HG03442 (cell line): Measurements from ENCODE around the gene PCBP3.
"Not testable (repeated sequence)": the region's sequence is repeated elsewhere in the genome, so short reads cannot be mapped to it uniquely, and the experiment has no call there.

Source experiments
- ATAC-seq: cut with Tn5 transposase; IDR thresholded peaks from one replicate; pipeline ENCODE4 v1.9.1; 2021; ENCODE audit warnings: mild to moderate bottlenecking, moderate library complexity; ENCODE audit not compliant: unreplicated experiment

PCBP3 gene

DNA sequence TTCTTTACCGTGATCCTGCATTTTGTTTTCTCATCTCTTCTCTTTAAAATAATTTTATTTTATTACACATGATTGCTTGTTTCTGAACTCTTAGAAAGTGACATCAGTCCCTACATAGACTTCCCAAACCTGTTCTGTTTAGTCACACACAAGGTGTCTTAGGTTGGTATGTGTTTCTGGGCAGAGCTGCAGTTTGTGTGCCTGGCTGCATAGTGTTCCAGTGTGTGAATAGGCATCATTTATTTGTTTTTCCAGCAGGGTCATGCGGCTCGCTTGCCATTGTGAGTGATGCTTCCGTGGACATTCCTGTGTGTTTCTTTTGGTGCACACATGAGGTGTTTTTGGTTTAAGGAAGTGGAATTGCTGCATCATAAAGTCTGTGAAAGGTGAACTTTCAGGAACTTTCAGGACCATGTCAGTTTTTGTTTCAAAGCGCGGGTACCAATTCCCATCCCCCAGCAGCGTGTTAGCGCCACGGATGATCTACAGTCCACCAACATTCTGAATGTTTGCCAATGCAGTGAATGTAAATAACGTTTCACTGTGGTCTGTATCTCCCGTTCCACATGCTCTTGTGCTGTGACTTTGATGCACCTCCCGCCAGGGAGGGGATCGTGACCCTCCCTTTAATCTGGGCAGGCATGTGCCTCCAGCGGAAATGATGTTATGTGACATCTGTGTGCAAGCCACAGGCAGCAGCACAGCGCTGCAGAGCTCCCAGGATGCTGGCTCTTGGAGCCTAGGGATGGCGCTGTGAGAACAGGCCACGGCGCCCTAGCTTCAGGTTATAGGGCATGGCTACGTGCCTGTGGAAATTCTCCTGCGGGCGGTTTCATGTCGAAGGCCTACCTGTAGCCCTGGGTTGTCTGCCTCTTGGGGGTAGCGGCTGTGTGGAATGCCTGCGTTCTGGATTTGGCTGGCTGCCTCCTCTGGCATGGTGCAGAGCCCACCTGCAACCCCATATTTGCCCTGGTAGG is 193.5 kb downstream of the PCBP3 start:
- ATAC-seq, result no peak

DNA sequence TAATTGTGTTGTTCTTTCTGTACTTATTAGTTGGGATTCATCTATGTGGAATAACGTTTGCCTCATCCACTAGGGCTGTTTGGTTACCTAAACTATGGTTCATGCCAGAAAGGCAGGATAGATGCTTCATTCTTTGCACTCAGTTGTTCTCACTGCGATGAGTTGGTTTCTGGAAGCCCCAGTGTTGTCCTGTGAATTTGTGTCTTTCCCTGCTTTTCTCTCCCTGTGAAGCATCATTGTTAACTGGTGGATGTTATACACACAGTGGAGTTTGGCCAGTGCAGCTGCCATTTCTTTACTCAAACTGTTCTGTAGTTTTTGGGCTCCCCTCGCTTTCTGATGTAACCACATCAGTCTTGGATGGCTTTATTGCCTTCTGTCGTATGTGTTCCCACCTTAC is 194.4 kb downstream of the PCBP3 start:
- ATAC-seq, result no peak

DNA sequence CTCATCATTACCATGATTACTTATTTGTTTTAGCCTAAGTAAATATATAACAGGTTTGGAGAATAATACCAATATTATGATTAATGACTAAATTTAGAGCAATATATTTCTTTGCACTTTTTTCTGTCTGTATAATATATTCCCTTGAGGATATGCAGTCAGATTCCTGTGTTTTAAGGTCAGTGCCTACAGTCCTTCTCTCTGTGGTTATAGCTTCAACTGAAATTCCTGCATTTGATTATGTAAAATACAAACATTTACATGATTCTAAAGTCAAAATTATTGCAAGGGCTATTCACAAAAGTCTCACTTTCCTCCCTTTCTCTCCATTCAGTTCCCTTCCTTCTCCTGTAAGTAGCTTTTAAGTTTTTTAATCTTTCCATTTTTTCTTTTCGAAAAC is 195.1 kb downstream of the PCBP3 start:
- no peak for ATAC-seq

DNA sequence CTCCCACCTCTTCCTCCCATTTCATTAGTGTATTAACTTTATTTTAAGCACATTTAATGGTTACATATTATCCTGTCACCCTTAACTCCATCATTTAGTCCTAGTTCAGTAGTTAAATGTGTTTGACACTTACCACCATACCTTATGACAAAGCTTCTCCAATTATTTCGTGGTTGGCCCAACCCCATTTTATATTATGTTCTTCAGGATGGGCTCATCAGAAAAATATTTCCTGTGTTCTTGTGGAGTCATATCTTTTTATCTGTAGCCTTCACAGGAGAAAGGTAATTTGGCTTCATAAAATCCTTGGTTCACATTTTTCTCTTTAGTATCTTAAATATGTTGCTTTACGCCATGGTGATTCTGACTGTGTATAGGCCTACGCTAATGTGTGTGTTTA is 195.7 kb downstream of the PCBP3 start:
- no peak for ATAC-seq

DNA sequence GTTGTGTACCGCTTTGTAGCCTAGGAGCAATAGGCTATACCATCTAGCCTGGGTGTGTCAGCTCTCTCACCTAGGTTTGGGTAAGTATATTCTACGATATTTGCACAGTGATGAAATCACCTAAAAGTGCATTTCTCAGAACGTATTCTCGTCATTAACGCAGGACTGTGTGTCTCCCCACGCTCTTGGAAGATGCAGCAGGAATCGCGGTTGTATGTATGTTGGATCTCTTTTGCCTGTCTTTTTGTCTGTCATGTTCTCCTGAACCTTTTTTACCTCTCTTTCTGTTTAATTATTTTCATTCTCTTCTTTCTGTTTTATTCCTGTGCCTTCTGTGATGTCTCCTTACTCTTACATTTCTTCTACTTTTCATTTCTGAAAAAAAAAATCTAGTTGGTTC is 197.5 kb downstream of the PCBP3 start:
- ATAC-seq, result no peak

DNA sequence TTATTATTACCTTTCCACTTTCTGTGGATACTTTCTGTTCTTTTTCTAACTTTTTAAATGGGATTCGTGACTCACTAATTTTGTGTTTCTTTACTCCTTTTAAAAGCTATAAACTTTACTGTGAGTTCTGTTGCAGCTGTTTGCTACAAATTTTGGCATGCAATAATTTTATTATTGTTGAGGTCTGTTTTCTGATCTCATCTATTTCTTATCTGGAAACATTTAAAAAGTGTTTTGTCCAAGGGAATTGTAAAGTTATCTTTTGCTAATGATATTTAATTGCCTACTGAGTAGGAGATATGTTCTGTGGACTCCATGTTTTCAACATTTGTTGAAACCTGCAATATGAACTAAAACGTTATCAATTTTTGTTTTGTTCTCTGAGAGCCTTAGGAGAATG is 199.9 kb downstream of the PCBP3 start:
- no peak for ATAC-seq

DNA sequence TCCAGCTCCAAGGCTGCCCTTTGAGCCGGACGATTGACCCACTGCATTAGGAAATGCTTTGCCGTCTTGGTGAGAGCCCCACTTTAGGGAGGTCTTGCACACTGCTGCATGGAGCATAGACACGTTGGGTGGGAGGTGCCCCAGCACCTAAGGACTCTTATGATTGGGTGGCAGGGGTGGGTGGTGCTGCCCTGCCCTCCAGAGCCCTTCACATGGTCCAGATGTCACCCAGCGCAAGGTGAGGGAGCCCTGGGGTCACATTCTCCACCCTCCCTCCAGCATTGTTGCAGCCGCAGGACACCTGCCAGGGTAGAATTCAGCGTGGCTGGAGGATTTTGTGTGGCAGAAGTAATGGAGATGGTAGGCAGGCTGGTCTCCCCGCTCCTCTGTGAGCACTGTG is 200.7 kb downstream of the PCBP3 start:
- ATAC-seq, result no peak

DNA sequence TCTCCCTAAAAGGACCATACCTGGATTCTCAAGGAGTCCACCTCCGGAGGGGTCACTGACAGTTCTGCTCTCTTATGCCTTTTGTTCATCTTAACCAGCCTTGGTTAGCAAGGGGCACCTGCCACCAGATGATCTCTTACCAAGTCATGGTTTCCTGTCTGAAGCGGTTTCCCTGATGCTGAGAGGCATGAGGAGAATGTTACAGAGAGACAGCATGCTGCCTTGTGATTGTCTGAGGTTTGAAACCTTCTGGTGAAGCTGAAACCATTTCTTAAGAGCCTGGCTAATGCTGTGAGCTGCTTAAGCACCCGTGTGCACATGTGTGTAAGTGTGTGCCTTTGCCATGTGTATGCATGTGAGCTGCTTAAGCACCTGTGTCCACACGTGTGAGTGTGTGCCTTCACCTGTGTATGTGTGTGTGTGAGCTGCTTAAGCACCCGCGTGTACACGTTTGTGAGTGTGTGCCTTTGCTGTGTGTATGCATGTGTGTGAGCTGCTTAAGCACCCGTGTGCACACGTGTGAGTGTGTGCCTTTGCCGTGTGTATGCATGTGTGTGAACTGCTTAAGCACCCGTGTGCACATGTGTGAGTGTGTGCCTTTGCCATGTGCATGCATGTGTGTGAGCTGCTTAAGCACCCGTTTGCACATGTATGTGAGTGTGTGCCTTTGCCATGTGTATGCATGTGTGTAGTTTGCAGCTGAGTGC is 201.7 kb downstream of the PCBP3 start:
- ATAC-seq, result no peak

DNA sequence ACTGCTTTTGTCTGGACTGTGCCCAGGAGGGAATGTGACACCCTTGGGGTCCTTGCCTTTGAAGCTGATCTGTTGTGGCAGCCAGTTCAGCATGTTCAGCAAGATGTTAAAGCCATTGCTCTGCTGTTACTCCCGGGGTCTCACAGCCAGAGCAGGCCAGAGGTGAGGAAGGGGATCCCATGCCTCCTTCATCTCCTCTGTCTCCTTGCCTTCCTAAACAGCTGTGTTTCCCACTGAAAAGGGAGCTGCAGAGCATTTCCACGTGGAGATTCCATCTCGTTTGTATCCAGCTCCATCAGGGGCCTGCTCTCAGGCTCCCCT is 202.2 kb downstream of the PCBP3 start:
- ATAC-seq, result no peak

DNA sequence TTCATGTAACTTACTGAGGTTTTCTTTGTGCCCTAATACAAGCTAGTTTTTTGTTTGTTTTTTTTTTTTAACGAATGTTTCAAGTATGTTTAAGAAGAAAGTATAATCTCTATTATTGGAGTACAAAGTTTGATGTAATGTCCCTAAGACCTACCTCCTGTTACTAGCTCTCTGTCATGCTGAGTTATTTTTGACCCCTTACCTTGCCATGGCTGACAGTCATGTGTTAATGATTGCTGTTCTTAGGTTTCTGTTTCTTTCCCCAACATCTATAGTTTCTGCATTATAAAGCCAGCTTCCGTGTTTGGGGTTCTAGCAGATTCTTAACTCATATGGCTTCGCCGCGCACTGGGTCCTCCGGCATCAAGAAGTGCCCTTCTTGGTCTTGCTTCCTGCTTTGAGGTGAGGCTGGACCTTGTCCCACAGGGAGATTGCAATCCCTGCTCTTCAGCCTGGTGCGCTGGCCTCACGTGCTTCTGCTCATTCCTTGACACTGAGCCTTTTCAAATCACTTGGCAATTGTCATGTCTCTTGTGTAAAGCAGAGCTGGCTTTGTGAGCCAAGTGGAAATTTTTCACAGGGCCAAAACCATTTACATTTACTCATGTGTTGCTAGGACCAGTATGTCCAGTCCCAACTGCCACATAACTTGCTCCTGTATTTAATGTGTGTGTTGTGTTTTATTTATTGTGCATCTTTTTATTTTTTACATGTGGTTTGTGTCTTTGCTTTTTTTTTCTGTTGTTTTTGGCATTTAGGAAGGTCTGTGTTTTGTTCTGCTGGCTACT is 203.0 kb downstream of the PCBP3 start:
- ATAC-seq, result no peak

DNA sequence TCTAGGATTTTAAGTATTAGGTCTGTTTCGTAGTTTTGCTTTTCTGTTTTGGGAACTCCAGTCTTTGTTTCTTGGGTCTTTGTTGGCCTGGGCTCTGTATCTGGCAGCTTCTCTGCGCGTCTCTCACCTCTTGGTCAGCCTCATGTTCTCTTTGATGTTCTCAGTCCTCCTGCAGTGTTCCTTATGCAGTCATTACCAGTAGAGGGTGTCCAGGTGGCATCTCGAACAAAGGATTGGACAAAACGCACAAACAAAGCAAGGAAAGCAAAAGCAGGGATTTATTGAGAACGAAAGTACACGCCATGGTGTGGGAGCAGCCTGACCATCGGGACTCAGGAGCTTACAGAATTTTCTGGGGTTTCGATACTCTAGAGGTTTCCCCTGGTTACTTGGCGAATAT is 204.3 kb downstream of the PCBP3 start:
- no peak for ATAC-seq

DNA sequence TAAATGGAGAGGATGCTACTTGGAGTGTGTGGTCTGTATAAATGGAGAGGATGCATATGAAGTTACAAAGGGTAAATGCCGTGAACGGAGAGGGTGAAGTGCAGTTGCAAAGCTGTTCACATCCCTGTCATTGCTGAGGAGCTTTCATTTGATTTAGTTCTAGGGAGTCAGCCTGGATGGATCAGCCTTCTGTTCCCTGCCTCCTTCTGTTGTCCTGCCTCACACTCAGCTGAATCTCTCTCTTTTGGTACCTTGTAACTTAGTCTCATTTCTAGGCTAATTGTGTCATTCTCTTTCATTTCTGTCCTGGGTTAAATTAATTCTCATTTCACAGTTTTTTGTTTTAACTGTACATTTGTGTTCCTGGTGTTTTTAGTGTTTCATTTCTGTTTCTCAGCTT is 204.8 kb downstream of the PCBP3 start:
- no peak for ATAC-seq

DNA sequence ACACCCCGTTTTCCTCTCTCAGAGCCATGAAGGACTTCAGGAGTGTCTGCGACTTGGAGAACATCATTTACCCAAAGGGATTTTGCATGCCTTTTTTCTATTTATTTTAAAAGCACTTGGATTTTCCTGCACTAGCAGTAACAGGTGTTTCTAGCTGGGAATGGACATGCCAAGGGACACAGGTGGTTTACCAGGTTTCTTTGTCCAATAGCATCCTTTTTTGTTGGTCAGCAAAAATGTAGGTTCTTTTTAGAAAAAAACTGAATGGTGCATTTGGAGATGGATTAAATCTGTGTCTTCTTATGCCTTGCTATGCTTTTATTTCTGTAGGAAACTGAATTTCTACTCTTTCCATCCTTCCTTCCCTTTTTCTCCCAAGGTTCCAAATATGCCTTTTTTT is 205.3 kb downstream of the PCBP3 start:
- no peak for ATAC-seq

DNA sequence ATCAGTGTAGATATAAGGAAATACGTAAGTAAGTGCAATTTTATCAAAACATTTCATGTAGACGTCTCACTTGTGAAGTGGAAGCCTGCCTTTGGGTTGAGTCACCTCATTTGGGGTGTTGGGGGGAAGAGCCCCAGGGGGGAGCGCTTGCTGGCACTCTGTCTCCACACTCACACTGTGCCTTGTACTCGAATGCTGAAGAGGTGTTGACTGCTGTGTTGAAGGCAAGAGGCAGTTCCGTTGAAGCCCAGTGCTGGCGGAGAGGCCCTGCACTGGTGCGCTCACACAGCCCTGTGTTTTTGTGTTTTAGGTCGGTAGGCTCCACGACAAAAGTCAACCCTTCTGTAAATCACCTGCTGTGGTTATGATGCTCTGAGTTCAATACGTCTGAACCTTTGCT is 206.1 kb downstream of the PCBP3 start:
- no peak for ATAC-seq

DNA sequence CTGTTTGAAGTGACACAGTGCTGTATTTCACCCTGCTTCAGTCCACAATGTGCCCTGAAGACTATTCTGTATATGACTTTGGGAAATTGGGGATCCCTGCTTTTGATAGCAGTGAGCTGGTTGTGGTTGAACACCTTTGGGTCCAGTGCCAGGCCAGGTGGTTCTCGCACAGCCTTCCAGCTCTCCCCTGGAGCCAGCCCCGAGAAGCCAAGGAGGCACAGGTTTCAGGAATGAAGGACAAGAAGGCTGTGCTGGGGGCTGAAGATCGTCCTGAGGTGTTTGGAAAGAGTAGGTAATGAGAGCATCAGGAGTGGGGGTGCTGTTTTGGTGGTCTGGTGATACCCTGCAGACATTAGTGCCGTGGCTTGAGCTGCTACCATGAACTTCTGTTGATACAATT is 206.7 kb downstream of the PCBP3 start:
- ATAC-seq, result no peak

DNA sequence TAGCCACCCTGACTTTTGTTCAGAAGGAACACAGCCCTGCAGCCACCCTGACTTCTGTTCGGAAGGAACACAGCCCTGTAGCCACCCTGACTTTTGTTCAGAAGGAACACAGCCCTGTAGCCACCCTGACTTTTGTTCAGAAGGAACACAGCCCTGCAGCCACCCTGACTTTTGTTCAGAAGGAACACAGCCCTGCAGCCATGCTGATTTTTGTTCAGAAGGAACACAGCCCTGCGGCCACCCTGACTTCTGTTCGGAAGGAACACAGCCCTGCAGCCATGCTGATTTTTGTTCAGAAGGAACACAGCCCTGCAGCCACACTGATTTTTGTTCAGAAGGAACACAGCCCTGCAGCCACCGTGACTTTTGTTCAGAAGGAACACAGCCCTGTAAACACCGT is 208.9 kb downstream of the PCBP3 start:
- ATAC-seq, result not testable (repeated sequence)

DNA sequence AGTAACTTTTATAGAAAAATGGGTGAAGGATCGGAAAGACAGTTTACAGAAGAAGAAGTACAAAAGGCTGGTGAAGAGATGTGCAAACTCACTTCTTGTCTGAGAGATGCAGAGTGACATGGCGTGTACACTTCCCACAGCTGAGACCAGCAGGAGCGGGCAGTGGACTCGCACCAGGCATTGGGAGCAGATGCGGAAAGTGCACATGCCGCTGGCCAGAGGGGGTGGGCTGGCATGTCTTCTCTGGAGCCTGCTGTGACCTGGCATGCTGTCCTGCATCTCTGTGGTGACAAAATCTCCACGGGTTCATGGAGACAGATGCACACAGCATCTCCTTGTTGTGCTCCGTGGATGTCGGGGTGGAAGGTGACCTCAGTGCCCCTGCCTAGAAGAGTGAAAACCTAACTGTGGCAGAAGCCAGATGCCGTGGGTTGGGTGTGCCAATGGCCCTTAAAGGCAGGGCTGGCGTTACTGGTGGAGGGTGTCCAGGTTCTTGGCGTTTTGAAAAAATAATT is 209.4 kb downstream of the PCBP3 start:
- ATAC-seq, result no peak

DNA sequence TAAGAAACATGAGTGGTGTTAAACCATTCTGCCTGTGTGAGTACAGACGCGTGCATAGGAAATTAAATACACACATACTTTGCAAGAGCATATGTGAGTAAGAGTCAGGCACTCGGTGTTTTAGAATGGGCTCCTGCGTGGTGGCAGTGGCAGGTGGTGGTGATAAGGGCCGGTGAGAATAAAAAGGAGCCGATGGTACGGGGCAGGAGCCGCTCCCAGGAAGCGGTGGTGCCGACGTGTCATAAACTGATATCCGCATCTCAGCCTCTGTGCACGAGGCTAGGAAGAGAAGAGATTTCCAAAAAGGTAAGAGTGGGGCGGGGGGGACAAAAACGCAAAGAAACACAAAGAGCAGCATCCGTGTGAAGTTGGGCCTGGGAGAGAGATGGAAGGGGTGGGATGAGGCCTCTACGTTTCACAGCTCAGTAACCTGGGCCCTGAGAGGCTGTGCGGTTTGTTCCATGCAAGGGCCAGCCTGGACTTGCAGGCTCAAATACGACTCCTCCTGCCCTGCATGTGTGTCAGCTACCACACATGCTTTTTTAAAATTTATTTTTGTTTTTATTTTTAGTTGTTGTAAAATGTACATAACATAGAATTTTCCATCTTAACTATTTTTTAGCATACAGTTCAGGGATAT is 210.3 kb downstream of the PCBP3 start:
- no peak for ATAC-seq

DNA sequence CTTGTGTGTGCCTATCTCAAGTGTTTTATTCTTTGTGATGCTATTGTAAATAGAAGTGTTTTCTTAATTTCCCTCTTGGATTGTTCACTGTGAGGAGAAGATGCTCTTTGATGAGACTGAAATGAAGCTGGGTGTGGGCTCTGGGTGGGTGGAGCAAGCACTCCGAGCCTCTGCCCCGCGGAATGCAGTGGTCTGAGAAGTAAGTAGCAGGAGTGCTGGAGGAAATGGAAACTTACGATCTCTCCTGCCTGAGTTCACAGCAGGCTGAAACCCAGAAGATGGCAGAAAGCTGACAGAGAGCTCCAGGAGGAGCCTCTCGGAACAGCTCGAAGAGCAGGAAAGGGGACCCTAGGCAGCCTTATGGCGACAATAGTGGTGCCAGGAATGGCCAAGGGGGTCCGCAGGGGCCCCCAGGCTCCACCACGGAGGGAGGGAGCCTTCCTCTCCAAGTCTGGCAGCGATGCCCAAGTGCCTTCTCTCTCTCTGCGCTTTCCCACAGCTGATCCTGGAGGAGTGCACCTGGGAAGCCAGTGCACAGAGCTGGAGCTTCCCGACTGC is 211.2 kb downstream of the PCBP3 start:
- no peak for ATAC-seq

DNA sequence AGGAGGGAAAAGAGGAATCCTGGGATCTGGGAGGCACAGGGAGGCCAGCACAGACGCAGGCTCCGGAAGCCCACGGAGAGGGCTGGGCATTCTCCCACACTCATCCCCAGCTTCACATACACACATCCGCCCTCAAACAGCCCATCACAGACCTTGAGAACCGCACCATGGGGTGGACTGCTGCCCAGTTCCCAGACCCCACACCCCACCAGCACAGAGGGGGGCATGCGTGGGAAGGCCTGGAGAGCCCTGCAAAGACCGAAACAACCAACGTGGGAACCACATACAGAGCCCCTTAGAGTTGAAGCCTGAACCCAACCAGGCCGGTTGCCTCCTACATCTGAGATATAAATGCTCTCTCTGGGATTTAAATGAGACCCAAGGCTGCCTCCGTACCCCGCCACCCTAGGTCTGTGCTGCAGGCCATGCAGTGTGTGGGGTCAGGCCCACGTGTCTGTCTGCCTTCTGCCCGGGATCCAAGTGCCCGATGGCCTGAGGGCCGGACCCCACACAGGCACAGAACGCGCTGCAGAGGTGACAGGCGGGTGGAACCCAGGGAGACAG is 211.8 kb downstream of the PCBP3 start:
- no peak for ATAC-seq
